ENCODE measurements around the gene LATS2.

Gene LATS2

DNA sequence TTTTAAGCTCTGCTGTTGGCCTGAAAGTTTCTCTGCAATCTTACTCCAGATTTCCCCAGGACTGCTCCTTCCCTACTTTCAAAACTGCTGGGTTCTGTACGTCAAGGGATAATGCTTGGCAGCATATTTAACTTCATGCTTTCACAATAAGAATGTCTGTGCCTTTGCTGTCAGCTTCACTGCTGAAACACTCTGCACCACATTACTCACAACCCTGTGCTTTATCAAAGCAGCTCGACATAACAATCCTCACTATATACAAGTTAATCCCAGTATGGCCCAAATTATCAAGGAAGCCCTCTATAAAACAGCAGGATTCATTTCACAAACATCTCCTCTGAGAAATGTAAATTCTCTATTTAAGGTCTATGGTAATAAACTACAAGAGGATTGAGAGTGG, 17.5 kb downstream of the LATS2 start (continued):
- TF ChIP-seq, protein P1, sequence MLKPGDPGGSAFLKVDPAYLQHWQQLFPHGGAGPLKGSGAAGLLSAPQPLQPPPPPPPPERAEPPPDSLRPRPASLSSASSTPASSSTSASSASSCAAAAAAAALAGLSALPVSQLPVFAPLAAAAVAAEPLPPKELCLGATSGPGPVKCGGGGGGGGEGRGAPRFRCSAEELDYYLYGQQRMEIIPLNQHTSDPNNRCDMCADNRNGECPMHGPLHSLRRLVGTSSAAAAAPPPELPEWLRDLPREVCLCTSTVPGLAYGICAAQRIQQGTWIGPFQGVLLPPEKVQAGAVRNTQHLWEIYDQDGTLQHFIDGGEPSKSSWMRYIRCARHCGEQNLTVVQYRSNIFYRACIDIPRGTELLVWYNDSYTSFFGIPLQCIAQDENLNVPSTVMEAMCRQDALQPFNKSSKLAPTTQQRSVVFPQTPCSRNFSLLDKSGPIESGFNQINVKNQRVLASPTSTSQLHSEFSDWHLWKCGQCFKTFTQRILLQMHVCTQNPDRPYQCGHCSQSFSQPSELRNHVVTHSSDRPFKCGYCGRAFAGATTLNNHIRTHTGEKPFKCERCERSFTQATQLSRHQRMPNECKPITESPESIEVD (tag by site-specific recombination; IDR thresholded peaks at IDR 0.05): peak; percentile 96
- peak; percentile 99 for TF ChIP-seq FEZF1 (tag by site-specific recombination; IDR thresholded peaks at IDR 0.05)
- TF ChIP-seq, protein P2, sequence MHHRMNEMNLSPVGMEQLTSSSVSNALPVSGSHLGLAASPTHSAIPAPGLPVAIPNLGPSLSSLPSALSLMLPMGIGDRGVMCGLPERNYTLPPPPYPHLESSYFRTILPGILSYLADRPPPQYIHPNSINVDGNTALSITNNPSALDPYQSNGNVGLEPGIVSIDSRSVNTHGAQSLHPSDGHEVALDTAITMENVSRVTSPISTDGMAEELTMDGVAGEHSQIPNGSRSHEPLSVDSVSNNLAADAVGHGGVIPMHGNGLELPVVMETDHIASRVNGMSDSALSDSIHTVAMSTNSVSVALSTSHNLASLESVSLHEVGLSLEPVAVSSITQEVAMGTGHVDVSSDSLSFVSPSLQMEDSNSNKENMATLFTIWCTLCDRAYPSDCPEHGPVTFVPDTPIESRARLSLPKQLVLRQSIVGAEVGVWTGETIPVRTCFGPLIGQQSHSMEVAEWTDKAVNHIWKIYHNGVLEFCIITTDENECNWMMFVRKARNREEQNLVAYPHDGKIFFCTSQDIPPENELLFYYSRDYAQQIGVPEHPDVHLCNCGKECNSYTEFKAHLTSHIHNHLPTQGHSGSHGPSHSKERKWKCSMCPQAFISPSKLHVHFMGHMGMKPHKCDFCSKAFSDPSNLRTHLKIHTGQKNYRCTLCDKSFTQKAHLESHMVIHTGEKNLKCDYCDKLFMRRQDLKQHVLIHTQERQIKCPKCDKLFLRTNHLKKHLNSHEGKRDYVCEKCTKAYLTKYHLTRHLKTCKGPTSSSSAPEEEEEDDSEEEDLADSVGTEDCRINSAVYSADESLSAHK (tag by site-specific recombination; IDR thresholded peaks at IDR 0.05): peak; percentile 87
- peak; percentile 41; the same call in 1 of the 2 replicates for TF ChIP-seq ZBTB17 (tag by site-specific recombination; IDR thresholded peaks at IDR 0.05)
- no peak for TF ChIP-seq ZNF596 (tag by site-specific recombination; IDR thresholded peaks at IDR 0.05)
- TF ChIP-seq ZXDB (tag by site-specific recombination; IDR thresholded peaks at IDR 0.05): peak; percentile 51; the same call in 1 of the 2 replicates
- peak; percentile 95 for TF ChIP-seq OSR2 (tag by site-specific recombination; IDR thresholded peaks at IDR 0.05)
- TF ChIP-seq ZNF184 (tag by site-specific recombination; IDR thresholded peaks at IDR 0.05): no peak
- TF ChIP-seq, protein P3, sequence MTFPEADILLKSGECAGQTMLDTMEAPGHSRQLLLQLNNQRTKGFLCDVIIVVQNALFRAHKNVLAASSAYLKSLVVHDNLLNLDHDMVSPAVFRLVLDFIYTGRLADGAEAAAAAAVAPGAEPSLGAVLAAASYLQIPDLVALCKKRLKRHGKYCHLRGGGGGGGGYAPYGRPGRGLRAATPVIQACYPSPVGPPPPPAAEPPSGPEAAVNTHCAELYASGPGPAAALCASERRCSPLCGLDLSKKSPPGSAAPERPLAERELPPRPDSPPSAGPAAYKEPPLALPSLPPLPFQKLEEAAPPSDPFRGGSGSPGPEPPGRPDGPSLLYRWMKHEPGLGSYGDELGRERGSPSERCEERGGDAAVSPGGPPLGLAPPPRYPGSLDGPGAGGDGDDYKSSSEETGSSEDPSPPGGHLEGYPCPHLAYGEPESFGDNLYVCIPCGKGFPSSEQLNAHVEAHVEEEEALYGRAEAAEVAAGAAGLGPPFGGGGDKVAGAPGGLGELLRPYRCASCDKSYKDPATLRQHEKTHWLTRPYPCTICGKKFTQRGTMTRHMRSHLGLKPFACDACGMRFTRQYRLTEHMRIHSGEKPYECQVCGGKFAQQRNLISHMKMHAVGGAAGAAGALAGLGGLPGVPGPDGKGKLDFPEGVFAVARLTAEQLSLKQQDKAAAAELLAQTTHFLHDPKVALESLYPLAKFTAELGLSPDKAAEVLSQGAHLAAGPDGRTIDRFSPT (tag by site-specific recombination; IDR thresholded peaks at IDR 0.05): peak; percentile 56; the same call in 1 of the 2 replicates
- TF ChIP-seq, protein P4, sequence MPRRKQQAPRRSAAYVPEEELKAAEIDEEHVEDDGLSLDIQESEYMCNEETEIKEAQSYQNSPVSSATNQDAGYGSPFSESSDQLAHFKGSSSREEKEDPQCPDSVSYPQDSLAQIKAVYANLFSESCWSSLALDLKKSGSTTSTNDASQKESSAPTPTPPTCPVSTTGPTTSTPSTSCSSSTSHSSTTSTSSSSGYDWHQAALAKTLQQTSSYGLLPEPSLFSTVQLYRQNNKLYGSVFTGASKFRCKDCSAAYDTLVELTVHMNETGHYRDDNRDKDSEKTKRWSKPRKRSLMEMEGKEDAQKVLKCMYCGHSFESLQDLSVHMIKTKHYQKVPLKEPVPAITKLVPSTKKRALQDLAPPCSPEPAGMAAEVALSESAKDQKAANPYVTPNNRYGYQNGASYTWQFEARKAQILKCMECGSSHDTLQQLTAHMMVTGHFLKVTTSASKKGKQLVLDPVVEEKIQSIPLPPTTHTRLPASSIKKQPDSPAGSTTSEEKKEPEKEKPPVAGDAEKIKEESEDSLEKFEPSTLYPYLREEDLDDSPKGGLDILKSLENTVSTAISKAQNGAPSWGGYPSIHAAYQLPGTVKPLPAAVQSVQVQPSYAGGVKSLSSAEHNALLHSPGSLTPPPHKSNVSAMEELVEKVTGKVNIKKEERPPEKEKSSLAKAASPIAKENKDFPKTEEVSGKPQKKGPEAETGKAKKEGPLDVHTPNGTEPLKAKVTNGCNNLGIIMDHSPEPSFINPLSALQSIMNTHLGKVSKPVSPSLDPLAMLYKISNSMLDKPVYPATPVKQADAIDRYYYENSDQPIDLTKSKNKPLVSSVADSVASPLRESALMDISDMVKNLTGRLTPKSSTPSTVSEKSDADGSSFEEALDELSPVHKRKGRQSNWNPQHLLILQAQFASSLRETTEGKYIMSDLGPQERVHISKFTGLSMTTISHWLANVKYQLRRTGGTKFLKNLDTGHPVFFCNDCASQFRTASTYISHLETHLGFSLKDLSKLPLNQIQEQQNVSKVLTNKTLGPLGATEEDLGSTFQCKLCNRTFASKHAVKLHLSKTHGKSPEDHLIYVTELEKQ (tag by site-specific recombination; IDR thresholded peaks at IDR 0.05; ENCODE audit: borderline replicate concordance): peak; percentile 54; the same call in 1 of the 2 replicates
- TF ChIP-seq ZNF146 (tag by site-specific recombination; IDR thresholded peaks at IDR 0.05): no peak
- peak; percentile 69 for TF ChIP-seq WT1 (tag by site-specific recombination; IDR thresholded peaks at IDR 0.05)
- no peak for TF ChIP-seq ZNF677 (tag by site-specific recombination; IDR thresholded peaks at IDR 0.05)
- TF ChIP-seq ZNF561 (tag by site-specific recombination; IDR thresholded peaks at IDR 0.05; ENCODE audit: borderline replicate concordance): peak; percentile 73
- no peak for TF ChIP-seq ZNF48 (tag by site-specific recombination; IDR thresholded peaks at IDR 0.05)
- TF ChIP-seq, protein P5, sequence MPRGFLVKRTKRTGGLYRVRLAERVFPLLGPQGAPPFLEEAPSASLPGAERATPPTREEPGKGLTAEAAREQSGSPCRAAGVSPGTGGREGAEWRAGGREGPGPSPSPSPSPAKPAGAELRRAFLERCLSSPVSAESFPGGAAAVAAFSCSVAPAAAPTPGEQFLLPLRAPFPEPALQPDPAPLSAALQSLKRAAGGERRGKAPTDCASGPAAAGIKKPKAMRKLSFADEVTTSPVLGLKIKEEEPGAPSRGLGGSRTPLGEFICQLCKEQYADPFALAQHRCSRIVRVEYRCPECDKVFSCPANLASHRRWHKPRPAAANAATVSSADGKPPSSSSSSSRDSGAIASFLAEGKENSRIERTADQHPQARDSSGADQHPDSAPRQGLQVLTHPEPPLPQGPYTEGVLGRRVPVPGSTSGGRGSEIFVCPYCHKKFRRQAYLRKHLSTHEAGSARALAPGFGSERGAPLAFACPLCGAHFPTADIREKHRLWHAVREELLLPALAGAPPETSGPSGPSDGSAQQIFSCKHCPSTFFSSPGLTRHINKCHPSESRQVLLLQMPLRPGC (tag by site-specific recombination; IDR thresholded peaks at IDR 0.05): peak; percentile 55; the same call in 1 of the 2 replicates
- TF ChIP-seq MZF1 (tag by site-specific recombination; IDR thresholded peaks at IDR 0.05; ENCODE audit: borderline replicate concordance): peak; percentile 40; the same call in 1 of the 2 replicates
- TF ChIP-seq PRDM1 (tag by site-specific recombination; IDR thresholded peaks at IDR 0.05): 0 out of 2 replicates have a peak, but pooled peaks have one; percentile 27
- TF ChIP-seq, protein P6, sequence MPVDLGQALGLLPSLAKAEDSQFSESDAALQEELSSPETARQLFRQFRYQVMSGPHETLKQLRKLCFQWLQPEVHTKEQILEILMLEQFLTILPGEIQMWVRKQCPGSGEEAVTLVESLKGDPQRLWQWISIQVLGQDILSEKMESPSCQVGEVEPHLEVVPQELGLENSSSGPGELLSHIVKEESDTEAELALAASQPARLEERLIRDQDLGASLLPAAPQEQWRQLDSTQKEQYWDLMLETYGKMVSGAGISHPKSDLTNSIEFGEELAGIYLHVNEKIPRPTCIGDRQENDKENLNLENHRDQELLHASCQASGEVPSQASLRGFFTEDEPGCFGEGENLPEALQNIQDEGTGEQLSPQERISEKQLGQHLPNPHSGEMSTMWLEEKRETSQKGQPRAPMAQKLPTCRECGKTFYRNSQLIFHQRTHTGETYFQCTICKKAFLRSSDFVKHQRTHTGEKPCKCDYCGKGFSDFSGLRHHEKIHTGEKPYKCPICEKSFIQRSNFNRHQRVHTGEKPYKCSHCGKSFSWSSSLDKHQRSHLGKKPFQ (tag by site-specific recombination; IDR thresholded peaks at IDR 0.05): peak; percentile 68; the same call in 1 of the 2 replicates
- TF ChIP-seq ZNF37A (tag by site-specific recombination; IDR thresholded peaks at IDR 0.05): no peak
- TF ChIP-seq KLF10 (tag by site-specific recombination; IDR thresholded peaks at IDR 0.05): 0 out of 2 replicates have a peak, but pooled peaks have one; percentile 35
- TF ChIP-seq OVOL3 (tag by site-specific recombination; IDR thresholded peaks at IDR 0.05): peak; percentile 86; the same call in 1 of the 2 replicates
- TF ChIP-seq ZNF629 (tag by site-specific recombination; IDR thresholded peaks at IDR 0.05): peak; percentile 73
- TF ChIP-seq ZNF521 (tag by site-specific recombination; IDR thresholded peaks at IDR 0.05): no peak
- TF ChIP-seq SP3 (tag by site-specific recombination; IDR thresholded peaks at IDR 0.05): no peak
- peak; percentile 77; the same call in 1 of the 2 replicates for TF ChIP-seq BCL11B (tag by site-specific recombination; IDR thresholded peaks at IDR 0.05; ENCODE audit: low read depth)

Data from HEK293 (cell line).